Renal pelvis (tissue), 4 donors: ENCODE results near the gene PRKCA. TPM values are rescaled to one million over a fixed set of nuclear protein-coding genes. Genes with fewer than 3 reads are reported as not detected.
A peak's percentile ranks its signal among the peaks of the same experiment; 100 is the strongest.

Experiments
- DNase-seq: peaks from one replicate; pipeline ENCODE4 v3.0.0-alpha.2; 2013
- polyA plus RNA-seq, 3 donors: library from polyadenylated mRNA; unstranded; fragments of 120-200 nt; gene quantifications; one replicate each; pipeline ENCODE4 v1.2.1, GENCODE V29; 2013; ENCODE audit not compliant: insufficient read length in 3 of 3

The PRKCA gene
- polyA plus RNA-seq, 3 donors, result 22.1 to 32.7 (median 28.5) TPM

DNA sequence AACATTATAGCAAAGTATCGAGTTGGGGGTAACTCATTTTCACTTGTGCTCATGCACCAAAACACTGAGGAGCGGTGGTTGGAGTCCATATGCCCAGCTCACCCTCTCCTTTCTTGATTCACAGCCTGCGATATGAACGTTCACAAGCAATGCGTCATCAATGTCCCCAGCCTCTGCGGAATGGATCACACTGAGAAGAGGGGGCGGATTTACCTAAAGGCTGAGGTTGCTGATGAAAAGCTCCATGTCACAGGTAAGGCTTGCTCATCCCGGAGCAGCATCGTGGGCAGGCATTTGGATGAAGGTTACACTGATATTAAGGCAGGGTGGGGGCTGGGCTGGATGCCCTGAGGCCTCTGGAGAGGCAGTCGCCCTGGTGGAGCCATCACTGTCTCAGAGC, 342.8 kb downstream of the PRKCA start:
- no peak for DNase-seq

DNA sequence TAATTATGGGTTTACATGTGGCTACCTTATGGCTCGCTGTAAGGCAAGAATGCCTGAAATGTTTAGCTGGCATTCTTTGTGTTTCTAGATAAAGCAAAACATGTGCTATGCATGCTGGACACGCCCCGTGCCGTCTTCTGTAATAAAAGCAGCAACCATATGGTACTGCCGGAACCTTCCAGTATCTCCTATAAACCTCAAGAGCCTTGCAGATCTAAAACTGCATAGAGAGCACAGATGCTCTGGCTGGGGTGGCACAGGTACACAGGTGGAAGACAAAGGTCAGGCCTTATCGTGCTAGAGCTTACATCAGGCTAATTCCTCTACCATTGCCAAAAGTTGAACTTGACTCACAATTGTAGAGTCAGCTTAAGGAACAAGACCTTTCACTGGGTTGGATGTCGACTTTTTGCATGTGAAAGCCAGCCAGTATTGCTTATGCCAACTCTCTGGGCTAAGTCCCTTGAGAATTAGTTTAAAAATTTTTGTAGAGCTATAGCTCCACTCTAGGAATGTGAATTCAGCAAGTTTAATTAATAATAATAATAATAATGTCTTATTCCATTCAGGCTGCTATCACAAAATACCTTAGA, 345.1 kb downstream of the PRKCA start:
- no peak for DNase-seq

DNA sequence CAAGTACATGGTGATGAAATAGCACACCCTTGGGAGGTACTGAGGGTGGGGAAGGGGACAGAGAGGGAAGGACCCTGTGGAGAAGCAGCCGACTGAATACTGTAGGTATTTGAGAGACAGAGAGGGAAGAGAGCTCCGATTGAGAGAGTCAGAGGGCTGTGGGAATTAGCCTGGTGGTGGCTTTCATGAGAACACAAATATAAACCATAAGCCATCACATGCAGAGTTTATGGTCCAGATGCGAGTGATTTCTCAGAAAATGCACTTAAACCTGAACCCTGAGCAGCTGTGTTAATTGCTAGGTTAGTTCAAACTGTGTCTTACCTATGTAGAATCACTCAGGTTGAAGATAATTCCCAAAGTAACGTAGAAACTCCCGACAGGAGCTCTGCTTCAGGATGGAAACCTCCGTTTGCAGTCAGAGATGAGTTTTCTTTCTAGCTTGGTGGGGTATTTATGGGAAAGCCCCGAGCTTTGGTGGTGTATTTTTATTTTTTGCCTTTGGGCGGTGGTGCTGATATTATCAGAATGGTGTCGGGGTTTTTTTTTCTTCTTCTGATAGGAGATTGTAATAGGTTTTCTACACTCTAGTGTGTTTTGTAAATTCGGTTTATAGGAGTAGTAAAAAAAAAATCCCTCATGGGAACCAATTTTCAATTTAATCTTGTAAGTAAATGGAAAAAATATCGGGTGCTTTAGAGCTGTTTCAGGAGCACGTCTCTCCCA, 347.6 kb downstream of the PRKCA start:
- no peak for DNase-seq

DNA sequence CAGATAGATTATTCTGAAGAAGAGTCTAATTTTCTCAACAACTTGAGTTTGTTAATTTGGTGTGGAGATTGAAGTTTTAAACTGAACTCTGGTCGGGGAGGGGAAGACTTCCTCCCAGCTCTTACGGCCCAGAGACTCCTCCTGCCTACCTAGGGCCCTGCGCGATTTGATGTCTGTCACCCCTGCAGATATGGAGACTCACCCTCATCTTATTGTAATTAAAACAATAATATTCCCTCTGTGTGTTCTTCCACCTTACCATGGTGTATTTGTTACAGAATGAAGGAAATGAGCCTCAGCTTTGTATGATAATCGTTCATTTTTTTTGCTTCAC, 348.1 kb downstream of the PRKCA start:
- no peak for DNase-seq

DNA sequence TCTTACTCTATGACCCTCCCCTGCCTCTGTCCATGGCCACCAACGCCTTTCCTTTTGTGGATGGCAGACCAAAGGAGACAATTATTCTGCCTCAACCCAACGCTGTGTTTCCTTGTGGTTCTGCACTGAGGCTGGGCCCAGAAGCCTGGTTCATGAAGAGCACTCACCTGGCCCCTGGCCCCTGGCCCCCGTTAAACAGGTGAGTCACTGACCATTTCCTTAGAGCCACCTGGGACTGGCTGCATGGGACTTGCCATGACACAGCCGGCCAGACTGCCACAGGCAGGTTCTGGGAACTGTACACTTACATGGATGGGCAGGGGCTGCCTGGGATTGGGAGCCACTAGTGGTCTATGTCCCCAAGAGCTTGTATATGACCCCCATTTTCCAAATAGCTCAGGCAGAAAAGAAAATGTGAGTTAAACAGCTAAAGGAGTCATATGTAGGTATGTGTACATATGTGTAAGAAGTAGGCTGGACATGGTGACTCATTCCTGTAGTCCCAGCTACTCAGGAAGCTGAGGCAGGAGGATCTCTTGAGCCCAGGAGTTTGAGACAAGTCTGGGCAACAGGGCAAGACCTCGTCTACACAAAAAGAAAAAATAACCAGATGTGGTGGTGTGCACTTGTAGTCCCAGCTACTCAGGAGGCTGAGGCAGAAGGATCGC, 350.6 kb downstream of the PRKCA start:
- no peak for DNase-seq

DNA sequence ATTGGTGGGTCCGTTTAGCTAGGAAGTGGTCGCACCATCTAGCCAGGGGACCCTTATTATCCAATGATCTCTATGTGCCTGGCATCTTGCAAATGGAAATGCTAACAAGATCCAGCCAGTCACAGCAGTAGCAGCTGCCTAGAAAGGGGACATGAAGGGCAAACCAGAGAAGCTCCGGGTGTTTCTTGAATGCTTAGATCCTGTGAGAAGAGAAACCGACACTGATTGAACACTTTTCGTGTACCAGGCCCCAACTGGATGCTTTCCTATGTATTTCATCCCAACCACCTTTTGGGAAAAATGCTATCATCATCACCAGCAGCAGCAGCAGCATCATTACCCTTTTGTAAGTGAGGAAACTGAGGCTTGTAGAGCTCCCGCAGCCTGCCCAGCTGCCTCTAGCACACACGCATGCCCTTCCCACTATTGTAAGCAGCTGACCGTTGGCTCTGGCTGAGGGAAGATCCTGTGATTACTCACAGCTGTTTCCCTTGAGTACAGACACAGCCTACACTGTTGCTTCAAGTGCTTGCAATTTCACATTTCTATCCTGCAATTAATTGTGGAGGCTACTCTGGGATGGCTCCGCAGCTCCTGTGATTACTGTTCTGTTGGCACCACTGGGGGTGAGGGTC, 351.8 kb downstream of the PRKCA start:
- no peak for DNase-seq

DNA sequence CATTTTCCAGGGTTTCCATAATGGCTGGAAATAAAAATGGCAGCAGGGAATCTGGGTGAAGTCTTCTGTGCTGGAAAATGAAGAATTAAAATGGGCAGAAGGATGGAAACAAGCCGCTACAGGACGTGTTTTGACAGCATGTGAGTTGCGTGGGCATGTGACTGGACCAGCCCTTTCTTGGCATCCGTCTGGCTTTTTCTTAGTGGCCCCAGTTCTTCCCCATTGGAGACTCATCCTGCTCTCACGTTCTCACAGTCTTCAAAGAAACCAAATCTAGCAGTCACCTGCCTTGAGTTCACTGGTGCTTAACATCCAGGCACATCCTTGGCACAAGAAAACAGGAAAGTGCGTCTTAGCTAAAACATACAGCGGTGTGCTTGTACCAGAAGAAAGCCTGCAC, 352.4 kb downstream of the PRKCA start:
- no peak for DNase-seq

DNA sequence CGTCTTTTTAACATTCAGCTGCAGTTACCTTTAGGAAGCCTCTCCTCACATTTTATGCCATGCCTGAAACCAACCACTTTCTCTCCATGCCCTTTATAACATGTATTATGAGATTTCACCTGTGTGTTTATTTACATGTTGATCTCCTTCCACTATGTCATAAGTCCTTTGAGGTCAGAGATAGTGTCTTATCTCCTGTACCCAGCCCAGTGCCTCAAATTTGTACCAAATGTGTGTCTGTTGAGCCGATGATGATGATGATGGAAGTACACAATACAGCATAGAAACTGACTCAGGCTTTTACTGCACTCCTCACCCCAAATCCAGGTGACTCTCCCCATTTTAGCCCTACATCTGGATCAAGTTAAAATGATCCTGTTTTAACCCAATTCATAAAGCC, 353.0 kb downstream of the PRKCA start:
- no peak for DNase-seq

DNA sequence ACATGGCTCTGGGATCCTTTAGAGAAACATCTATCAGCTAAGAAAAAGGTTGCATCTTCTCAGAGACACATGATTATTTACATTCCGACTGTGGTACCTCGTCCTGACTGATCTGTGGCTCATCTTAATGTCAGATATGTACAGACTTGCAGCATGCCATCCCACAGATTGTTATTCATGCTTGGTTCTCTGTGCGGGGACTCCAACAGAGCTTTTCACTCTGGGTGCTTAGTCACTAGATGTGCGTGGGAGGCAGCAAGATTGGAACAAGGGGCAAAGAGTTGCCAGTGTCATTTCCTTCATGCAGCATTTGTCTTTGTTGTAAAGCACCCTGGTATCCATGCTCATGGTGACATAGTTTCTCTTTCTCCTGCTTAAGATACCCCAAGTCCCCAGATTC, 353.4 kb downstream of the PRKCA start:
- no peak for DNase-seq

DNA sequence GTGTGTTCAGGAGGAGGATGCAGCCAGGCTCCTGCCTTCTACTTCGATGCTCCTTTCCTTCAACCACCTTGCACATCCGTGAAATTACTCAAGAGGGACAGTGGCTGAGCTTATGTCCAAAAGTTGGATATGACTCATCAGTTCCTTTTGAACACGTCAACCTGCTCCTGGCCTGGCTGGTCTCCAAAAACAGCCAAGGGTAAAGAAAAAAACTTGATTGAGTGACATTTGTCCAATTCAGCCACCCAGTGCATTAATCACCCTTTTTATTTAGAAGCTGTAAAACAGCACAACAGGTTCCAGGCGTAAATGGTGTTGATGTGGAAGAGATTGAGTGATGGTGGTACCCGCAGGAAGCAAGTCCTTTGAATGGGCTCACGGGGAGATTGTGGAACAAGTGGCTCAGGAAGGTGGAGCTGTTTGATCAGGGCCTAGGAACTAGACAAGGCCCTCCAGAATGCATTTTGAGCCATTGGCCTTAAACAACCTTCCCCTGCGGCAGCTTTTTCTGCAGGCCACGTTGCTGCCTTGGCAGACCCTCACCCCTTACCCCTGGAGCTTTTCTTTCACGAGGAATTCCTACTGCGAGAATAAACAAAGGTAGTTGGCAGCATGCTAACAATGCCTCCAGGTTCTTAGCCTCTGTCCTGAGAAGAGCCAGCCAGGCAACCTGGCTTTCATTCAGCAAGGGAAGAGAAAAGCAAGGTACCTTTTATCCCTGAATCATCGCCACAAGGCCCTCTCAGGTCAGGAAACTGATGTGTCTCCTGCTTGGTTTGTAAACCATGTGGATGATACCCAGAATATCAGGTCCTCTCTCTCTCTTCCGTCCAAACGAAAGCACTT, 359.2 kb downstream of the PRKCA start:
- no peak for DNase-seq

DNA sequence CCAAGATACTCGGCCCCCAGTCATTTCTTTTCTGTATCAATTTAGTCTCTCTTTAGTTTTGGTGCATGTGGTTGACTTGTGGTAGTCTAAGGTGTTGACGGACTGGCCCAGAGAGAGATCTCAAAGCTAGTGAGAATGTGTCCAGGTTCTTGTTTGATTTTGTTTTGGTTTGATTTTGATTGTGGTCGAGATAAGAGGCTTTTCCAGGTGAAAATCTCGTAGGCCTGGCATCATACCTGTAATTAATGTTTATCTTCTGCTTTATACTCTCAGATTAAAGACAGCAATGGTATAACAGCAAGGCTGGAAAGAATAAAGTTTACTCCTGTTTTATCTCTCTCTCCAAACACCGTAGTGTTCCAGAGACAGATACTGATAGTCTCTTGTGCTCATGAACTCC, 360.1 kb downstream of the PRKCA start:
- no peak for DNase-seq

DNA sequence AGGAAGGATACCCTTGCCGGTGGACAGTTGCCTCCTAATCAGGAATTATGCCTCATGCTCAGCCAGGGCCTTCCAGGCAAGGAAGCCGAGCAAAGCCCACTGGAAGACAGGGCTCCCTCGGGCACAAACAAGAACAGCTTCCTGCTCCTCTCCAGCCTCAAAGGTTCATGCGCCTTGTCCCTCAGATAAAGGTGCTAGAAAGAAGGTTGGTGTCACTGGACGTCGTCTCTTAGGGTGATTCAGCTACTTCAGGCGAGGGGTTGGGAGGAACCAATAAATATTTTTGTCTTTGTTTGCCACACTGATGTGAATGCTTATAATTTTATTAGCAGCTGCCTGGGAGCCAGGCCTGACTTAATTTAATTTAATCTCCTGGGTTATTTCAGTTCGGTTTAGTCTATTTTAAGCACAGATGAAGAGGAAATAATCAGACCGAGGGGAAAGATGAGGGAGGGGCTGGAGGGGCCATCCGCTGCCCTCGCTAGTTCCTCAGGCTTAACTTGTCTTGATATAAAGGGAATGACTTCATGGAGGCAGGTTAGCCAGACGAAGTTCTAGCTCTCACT, 360.7 kb downstream of the PRKCA start:
- DNase-seq, result no peak

DNA sequence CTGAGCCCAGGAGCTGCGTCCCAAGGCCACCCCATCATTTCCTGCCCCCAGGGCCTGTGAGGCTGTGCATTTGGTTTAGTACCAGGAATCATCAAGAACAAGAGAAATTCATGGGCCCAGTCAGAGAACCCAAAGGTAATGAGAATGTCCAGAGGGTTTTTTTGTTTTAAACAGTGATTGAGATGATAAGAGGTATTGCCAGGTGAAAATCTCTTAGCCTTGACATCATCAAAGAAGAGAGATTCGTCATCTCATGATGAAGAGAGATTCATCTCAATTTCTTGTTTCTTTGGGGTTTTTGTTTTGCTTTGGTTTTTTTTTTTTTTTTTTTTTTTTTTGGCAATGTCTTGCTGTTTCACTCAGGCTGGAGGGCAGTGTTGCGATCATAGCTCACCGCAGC, 361.9 kb downstream of the PRKCA start:
- DNase-seq, result no peak

DNA sequence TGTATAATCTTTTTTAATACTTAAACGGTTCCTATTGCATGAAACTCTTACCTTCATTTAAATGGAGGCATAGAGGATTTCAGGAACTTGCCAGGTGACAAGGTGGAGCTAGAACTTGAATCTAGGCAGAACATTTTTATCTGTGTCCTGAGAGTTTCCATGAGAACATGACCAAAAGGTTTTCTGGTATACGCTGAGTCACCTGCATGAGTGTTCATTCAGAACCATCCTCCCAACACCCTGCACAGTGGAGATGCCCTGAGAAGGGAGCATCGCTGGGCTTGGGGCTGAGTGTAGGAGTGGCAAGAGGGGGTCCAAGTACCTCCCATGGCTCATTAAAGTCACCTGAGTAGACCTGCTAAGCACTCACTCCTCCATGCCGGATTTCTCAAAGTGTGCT, 362.8 kb downstream of the PRKCA start:
- no peak for DNase-seq

DNA sequence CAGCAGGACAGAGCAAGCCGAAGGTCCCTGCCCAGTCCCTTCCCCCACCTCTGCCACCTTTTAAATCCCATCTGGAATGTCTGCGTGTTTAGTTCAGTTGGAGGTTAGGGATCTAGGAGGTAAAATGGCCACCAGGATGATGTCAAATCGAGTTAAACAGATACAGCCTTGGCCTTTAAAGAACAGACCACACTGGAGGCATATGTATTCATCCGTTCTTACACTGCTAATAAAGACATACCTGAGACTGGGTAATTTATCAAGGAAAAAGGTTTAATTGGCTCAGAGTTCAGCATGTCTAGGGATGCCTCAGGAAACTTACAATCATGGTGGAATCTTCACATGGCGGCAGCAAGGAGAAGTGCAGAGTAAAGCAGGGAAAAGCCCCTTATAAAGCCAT, 364.7 kb downstream of the PRKCA start:
- no peak for DNase-seq

DNA sequence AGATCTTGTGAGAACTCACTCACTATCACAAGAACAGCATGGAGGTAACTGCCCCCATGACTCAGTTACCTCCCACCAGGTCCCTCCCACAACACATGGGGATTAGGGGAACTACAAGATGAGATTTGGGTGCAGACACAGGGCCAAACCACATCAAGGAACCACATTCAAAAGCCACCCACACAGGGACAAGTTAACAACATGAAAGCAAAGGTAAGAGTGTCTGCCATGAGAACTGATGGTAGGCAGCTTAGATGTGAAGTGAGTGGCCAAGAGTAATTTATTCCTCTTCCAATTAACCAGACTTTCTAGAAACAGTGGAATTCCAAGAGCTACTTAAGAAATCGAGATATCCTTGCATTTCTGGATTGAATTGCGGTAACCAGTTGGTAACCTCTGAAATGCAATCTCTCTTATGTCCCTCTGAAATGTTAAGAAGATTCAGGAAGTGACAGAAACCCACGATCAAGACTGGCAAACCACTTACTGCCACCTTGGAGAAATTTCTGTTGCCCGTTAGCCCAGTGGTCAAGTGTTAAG, 365.1 kb downstream of the PRKCA start:
- no peak for DNase-seq

DNA sequence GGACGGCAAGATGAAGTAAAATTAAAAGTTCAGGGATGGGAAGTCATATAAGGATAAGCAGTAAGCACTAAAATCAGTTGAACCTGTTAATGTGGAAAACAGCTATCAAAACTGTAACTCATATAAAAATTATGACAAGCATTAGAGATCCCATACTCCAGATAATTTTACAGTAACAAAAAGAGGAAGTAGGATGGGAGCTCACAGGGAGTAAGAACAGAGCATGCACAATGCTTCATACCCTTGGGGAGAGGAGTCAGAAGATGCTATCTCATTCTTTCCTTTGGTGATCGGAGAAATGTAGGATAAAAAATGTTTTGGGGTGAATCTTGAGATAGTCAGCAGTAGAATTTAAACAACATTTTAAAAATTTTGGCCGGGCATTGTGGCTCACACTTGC, 367.8 kb downstream of the PRKCA start:
- DNase-seq, result no peak

DNA sequence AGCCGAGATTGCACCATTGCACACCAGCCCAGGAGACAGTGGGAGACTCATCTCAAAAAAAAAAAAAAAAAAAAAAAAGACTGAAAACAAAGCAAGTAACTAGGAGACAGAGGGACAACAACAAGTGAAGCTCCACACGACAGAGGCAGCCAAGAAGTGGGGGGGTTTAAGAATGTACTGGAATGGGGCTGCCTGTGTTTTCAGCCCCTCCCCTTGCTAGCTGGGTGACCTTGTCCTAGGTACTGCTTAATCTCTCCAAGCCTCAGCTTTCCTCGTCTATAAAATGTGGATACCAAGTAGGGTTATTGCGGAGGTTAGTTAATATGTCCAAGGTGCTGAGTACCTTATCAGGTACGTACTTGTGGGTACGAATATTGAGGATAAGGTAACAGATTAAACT, 368.7 kb downstream of the PRKCA start:
- DNase-seq, result no peak

DNA sequence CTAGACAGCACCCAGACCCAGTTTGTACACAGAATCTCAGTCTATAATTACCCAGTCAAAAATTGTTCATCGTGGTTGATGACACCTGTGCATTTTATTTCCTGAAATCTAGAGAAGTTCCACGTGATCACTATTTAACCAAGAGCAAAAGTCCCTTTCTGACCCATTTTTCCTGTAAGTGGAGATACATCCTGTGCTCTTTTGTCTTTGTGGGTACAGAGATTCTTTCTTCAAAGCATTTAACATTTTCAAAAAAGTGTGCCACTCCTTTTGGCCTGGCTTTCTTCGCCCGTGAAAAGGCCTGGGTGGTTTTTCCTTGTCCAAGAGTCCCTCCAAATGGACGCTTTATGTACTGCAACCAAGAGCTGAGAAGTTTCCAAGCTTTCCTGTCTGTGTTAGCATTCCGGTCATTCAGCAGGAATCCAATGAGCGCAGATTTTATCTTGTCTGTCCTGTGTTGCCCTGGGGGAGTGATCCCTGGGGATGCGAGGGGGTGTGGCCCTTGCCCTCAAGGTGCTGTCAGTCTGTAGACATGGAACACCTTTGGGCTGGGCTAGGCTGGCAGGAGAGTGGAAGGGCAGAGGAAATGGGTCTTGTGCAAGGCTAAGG, 371.4 kb downstream of the PRKCA start:
- DNase-seq, result peak; percentile 59

DNA sequence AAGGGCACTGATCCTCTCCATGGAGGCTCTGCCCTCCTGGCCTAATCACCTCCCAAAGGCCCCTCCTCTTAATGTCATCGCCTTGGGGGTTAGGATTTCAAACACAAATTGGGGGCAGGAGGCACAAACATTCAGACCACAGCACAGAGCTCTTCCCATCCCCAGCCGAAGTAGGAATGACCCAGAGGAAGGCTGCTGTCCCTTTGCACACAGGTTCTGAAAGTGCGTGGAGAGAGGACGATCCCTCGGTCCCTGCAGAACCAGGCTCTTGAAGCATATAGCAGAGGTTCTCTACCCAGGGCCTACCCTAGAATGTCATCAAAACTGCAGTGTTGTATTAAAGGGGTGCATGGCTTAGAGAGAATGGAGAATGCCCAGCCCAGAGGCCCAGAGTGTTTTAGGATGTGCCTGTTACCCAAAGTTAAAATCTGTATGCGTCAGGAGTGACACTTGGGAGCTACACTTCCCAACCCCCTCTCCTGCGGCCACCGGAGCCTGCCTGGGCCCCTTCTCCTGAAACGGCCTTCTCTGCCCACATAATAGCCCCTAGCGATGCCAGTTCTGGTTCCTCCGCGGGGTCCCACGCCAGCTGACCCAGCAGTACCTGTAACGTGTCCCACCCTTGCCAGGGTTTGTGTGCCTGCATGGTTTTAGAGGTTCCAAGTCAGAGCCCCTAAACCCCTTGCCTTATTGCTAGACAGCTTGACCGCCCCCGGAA, 373.0 kb downstream of the PRKCA start:
- no peak for DNase-seq

DNA sequence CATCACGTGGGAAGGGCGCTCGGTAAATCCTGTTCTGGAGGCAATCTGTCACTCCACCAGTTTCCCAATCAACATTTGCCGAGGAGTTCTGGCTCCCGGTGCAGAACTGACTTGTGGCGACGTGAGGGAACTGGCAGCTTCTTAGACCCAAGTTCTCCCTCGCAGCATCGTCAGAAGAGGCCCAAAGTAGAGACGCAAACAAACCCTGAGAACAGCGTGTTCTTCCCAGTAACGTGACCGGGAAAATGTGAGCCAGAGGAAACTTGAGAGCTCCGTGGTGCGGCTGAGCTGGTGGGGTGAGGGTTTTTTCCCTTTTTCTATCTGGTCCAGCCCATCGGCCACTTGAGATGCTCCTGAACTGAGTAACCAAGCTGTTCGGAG, 373.6 kb downstream of the PRKCA start:
- DNase-seq, result no peak
